RCC 7860 (cell line): ENCODE measurements around the gene NKX6-1.

ENCODE experiments used
- DNase-seq: peaks from one replicate; pipeline ENCODE4 v3.0.0-alpha.2; 2015; ENCODE audit warnings: low spot score
- FAIRE-seq: peaks from 2 replicates; lab custom pipeline; 2012; peaks lifted over from hg19 to GRCh38; lab: Jason Lieb, UNC

Gene NKX6-1

GRCh38 chr4:84499624-84499982 is 511 bp upstream of the NKX6-1 start:
- DNase-seq, result no peak
- FAIRE-seq, result no peak

DNA sequence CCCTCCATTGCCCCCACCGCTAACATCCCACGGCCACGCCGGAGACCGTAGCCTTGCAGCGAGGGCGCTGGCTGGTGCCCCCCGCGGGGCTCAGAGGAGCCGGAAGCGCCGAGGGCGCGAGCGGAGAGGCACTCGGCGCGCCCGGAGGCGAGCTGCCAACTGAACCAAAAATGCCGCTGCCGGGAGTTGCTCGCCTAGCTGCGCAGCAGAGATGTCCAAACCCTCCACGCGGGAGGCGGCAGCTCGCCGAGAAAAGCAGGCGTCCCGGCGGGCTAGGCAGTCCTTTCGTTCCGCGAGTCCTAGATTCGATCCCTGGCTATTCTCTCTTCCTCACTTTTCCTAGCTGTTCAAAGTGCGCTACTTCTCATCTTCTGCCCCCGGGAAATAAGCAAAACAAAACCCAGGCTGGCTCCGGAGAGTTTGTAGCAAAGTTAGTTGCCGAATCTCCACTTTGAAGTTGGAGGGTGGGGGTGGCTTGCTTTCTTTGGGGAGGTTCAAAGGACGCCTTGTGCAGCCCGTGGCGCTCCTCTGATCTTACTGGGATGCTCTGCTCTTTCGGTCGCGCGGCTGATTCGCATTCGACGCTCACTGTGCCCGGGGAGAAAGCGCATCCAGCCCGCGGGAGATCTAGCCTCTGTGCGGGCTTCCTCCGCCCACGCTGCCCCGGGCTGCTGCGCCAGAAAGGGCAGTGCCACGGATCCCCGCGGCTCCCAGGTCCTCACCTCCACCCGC is 723 bp downstream of the NKX6-1 start:
- no peak for DNase-seq
- no peak for FAIRE-seq

DNA sequence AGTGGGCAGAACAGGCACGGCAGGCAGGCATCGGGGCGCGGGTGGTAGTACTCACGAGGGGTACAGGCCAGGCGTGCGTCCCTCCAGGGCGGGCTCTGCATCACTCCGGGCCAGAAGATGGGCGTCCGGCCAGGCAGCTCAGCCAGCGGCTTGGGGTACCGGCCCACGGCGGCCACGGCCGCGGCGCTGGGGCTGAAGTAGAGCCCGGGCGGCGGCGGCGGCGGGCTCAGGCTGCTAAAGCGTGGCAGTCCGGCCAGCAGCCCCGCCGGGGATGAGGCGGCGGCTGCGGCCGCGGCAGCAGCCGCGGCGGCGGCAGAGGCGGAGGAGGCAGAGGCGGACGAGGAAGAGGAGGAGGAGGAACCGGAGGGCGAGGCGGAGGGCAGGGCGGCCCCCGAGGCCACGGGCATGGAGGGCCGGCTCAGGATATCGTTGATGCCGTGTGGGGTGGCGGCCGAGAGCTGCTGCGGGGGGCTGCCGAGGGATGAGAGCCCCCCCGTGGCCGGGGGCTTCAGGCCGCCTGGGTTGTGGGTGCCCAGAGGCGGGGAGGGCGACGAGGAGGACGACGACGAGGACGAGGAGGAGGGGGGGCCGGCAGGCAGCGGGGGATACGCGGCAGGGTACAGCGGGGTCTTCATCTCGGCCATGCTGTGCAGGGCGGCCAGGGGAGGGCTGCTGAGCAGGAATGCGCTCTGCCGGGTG is 1.4 kb downstream of the NKX6-1 start:
- DNase-seq, result no peak
- FAIRE-seq, result no peak

GRCh38 chr4:84496706-84497503 is 2.2 kb downstream of the NKX6-1 start:
- DNase-seq (no peak), FAIRE-seq (no peak)

- no peak for DNase-seq
- FAIRE-seq, result no peak
Observed at GRCh38 chr4:84496331-84496705, 2.8 kb downstream of the NKX6-1 start.

DNA sequence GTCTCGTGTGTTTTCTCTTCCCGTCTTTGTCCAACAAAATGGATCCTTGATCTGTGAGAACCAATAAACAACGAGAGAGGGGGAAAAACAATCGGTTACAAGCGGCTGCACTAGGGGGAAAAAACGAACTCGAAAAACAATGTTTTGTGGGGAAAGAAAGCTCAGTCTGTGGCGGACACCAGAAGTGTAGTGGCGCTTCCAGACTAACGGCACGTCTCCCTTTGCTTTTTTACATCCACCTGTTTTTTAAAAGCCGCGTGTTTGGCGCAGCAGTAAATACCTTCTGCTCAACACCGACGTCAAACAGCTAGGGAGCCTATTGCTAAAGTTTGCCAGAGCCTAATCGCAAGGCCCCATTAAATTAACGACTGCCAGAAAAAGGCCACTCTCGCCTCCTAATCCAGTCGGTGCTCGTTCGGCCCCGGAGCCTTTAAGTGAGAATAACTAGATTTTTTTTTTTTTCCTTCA is 3.3 kb downstream of the NKX6-1 start:
- no peak for FAIRE-seq
- no peak for DNase-seq

GRCh38 chr4:84495118-84495793 is 3.8 kb downstream of the NKX6-1 start:
- FAIRE-seq, result no peak

DNA sequence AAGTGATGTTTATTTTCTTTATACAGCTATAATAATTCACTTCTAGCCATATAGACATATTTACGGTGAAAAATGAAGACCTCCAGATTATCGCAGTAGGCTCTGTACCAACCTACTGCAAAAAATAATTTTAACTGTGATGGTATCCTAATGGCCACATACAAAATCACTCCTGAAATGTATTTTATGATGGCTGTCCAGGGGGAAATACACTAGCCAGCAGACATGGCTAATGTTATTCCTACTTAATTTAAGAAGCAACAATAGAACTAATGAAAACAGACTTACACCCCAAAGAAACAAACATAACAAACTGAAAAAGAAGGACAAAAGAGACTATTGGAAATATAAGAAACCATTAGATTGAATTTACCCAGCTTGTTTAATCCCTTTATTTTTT is 4.6 kb downstream of the NKX6-1 start:
- no peak for FAIRE-seq
- no peak for DNase-seq

More at GRCh38 chr4:84495118-84495793, 3.8 kb downstream of the NKX6-1 start:
- no peak for DNase-seq

DNA sequence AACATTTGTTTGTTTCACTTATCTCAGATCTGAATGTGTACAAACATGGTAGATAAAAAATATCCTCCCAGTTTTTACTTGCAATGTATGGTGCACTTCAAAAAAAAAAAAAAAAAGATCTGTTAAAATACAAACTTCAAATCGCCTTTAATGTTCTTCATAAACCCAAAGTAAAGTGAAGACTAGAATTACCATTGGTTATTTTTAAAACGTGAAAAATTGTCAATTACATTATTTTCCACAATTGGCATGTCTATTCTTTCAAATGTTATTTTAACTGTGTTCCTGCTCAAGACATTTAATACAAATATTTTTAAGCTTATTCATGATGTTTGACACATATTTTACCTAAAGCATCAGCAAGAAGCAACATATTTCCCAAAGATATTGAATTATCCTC is 5.0 kb downstream of the NKX6-1 start:
- FAIRE-seq (no peak), DNase-seq (no peak)

- no peak for DNase-seq
- FAIRE-seq, result no peak
Observed at GRCh38 chr4:84493092-84493850, 5.8 kb downstream of the NKX6-1 start.

DNA sequence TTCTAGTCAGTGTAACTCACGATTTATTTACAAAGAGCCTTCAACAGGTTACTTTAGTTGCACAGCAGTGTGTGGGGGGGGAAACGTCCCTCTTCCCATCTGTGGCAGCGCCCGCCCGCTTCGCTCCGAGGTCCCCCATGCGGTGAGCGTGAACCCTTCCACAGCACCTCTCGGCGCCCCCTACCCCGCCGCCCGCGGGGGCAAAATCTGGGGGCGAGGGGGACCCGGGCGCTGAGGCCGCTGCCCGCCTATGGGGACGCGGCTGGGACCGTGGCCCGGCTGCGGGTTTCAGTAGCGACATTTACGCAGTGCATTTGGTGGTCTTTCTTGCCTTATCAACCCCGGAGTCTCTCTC is 6.4 kb downstream of the NKX6-1 start:
- no peak for FAIRE-seq
- no peak for DNase-seq

DNA sequence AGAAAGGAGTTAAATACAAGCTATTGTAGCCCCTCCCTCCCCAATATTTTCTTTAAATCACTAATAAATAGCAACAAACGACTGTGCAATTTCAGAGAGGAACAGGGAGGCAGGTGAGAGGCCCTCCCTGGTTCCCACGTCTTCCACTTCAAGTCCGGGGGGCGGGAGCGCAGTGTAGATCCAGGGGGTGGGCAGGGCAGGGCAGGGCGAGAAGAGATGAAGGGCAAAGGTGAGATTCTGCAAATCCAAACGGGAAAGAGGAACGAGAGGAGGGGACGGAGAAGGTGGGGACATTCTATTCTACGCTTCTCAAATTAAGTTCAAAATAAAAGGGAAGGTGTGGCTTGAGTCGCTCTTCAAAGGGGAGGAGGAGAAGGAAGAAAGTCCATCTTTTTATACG is 6.8 kb downstream of the NKX6-1 start:
- no peak for DNase-seq
- FAIRE-seq, result no peak

DNA sequence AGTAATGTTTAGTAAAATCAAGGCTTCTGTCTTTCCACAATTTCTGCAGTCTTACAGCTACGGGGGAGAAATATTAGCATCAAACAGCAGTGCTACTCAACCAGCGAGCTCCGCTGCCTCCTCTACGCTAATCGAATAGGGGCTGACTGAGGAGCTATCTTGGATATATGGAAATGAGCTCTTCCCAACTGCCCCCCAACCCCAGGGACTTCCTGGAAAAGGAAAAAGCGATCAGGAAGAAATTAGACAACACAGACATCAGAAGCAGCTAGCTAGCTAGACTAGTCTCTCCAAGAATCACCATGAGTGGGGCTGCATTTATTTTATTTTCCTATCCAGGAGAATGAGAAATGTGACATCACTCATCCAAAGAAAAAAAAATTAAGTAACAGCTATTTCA is 7.6 kb downstream of the NKX6-1 start:
- no peak for FAIRE-seq
- DNase-seq, result no peak

GRCh38 chr4:84490663-84491062 is 8.4 kb downstream of the NKX6-1 start:
- FAIRE-seq (no peak), DNase-seq (no peak)

GRCh38 chr4:84484236-84484635 is 14.9 kb downstream of the NKX6-1 start:
- FAIRE-seq, result no peak
- DNase-seq, result no peak

DNA sequence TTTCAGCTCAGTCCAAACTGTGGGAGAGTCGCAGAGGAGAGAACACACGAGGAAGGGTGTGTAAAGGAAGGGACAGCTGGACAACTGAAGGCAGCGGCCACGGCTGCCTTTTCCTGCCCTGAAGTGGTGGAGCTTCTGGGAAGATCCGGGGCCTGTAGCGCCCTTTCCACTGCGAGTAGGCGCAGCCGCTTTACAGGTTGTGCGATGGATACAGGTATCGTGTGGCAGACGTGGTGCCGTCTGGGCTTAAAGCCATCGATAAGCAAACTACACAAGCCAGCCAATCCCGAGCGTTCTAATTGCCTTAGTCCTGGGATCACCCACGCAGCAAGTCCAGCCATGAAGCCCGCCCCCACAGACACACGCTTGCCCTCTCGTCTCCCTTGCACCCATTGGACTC is 15.4 kb downstream of the NKX6-1 start:
- no peak for DNase-seq
- no peak for FAIRE-seq

DNA sequence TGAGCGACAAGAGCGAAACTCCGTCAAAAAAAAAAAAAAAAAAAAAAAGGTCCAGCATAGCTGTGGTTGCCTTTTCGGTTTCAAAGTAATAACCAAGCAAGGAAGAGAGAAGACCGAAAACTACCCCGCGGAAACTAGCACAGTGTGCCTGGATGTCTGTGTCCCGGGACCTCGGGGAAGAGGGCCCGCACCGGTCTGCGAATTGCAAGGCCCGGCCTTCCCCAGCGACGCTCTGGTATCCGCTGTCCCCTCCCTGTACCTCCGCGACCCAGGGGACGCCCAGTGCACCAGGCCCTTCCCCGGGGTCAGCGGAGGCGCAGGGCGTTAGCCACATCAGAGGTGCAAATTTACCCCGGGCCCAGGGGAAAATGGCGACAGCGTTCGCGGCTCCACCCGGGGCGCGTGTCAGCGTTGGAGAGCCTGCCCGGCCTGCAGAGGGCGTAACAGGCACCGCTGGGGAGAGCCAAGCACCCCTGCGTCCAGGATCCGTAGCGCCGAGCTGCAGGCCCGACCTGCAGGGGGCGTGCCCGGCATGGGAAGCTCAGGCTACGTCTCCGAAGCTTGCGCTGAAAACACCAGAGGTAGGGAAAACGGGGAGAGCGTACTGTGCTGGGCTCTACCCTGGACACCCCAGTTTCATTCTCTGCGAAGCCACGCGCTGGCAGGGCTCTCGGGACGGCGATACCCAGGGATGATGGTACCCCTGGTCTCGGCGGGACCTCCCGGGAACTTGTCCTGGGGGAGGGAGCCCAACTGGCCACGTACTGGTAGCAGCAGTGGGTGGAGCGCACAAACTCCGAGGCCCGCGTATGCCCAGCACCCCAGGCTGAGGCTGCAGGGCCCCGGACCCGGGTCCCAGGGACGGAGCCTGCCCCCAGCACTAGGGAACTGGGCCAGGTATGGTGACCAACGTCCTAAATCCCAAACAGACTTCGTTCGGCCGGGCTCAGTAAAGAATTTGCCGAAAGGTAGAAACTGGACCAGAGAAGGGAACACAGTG is 16.2 kb downstream of the NKX6-1 start:
- no peak for DNase-seq
- no peak for FAIRE-seq

DNA sequence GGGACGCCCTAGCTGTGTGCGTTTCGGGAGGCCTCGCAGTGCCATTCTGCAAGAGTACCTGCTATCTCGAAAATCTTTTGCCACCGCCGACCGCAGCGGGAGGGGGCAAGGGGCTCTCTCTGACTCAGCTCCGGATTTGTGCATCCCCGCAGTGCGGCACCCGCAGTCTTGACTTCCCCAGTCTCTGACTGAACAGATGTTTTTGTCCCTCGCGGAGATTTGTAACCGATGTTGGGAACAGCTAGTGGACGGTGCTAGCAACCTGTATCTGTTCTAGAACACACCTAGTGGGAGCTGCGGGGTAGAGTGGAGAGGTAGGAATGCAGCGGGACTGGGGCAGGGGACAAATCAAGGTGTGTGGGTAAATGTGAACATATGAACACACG is 17.2 kb downstream of the NKX6-1 start:
- FAIRE-seq (no peak), DNase-seq (no peak)

DNA sequence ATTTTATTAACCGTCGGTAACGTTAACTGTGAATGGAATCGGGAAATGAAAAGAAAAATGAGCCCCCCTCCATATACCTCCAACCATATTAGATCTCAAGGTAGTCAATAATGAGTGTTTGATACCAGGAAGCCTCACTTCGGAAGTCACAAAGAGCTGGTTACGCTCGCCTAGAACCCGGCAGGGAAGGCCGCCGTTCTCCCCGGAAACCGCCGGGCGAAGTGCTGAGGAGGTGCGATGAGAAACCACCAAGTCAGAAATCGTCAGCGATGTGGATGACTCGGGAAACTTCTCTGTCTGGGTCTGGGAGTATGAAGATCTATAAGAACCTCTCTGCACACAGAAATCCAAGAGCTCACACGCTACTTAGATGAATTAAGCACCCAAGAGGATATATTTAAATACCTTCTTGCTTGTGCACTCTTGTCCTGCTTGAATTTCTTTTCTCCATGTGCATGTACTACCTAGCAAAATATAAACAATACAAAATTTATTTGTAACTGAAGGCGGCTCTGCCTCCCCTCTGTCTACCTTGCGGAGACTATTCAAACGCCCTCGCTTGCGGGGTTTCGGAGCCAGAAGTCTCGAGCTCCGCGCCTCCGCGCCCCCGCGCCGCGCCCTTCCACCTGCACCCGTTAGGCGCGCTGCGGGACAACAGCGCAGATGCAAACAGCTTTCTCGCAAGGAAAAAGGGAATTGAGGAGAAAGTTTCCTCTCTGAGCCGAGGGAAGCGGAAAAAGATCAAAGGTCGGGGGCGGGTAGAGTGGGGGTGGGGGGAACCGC is 17.8 kb downstream of the NKX6-1 start:
- DNase-seq, result no peak
- FAIRE-seq, result no peak
